ENCODE results near the gene AGAP1. TPM values are rescaled to one million over a fixed set of nuclear protein-coding genes. Genes with fewer than 3 reads are reported as not detected.

AGAP1 gene
- total and polyA plus RNA-seq, 2 donors (not counting 3 experiments of a cell fraction or from before 2014, with no cell fraction given): 10.2 to 20.9 TPM

GRCh38 chr2:235824331-235824730 lies 330.5 kb downstream of the AGAP1 start:
- H3K79me2 ChIP-seq (ENCODE audit: control insufficient read depth, insufficient read depth, low read length): no peaks in the 10 kb centered on the region
- DNase-seq (ENCODE audit: low read depth, low spot score) (no peak), FAIRE-seq (no peak)
- no peak overlapping the region for H3K4me2 ChIP-seq (ENCODE audit: insufficient read depth, low read length)
- ChIA-PET CTCF (no interaction called here), POLR2A (no interaction called here)
- no peaks in the 10 kb centered on the region for H3K9me1 ChIP-seq (replicated peaks; ENCODE audit: control insufficient read depth, extremely low read depth, insufficient read depth, low read length)
- no TSS peak for BruUV-seq (replicated peaks)
- H2AFZ ChIP-seq (ENCODE audit: low read depth, low read length): no peak overlapping the region
- H3K27ac ChIP-seq (ENCODE audit: insufficient read depth, low read depth, low read length): no peak overlapping the region
- intact Hi-C loops (cut with micrococcal nuclease): no loop called here
- H4K20me1 ChIP-seq (replicated peaks; ENCODE audit: control insufficient read depth, extremely low read depth, insufficient read depth, low read length): no peaks in the 10 kb centered on the region
- H3K36me3 ChIP-seq (ENCODE audit: control insufficient read depth in 2 of 2, extremely low read depth in 1 of 2, insufficient read depth in 2 of 2, low read length in 2 of 2): no peaks in the 10 kb centered on the region
- no peaks in the 10 kb centered on the region for H3K9me3 ChIP-seq (replicated peaks; ENCODE audit: control insufficient read depth, insufficient read depth, low read length)
- H3K4me1 ChIP-seq (ENCODE audit: control insufficient read depth, extremely low read depth, insufficient read depth, low read length): peaks cover 13% of the 10 kb centered on the region
- TF ChIP-seq GATA2 (IDR thresholded peaks at IDR 0.05; ENCODE audit: insufficient read depth, insufficient read length, low read depth, low read length) (no peak), EZH2 (IDR thresholded peaks at IDR 0.05; ENCODE audit: borderline replicate concordance, low read depth, low read length, severe bottlenecking) (no peak), FOS (IDR thresholded peaks at IDR 0.05; ENCODE audit: borderline replicate concordance, insufficient read depth, low read length) (no peak), POLR2A (IDR thresholded peaks at IDR 0.05; ENCODE audit: low read depth, low read length) (no peak), MAX (IDR thresholded peaks at IDR 0.05; ENCODE audit: insufficient read depth, insufficient read length) (no peak), POLR2AphosphoS5 (IDR thresholded peaks at IDR 0.05; ENCODE audit: insufficient read depth, low read depth, low read length) (no peak), CTCF (IDR thresholded peaks at IDR 0.05; ENCODE audit: extremely low read depth in 1 of 2, insufficient read depth in 1 of 2, low read depth in 1 of 2, low read length in 2 of 2) (no peak)
- H3K27me3 ChIP-seq (ENCODE audit: control insufficient read depth in 2 of 2, insufficient read depth in 2 of 2, low read length in 2 of 2): no peaks in the 10 kb centered on the region
- H3K4me3 ChIP-seq (replicated peaks in 1 of 3; ENCODE audit: insufficient read depth in 1 of 3, low read depth in 1 of 3, low read length in 3 of 3): no peak overlapping the region
- dilution Hi-C loops (cut with MboI; ENCODE audit: extremely low pct_ligation_motif_present, low sequenced_read_pairs): no loop called here
- no peak overlapping the region for H3K9ac ChIP-seq (replicated peaks; ENCODE audit: extremely low read depth, insufficient read depth, low read length)

All from endothelial cell of umbilical vein (primary cell).